CD4-positive, alpha-beta memory T cell (primary cell): Measurements from ENCODE around the gene BUB1B. TPM values are rescaled to one million over a fixed set of nuclear protein-coding genes. Genes with fewer than 3 reads are reported as not detected.

Experiments
- CTCF ChIA-PET: fragments of 350-600 bp; sonication (Branson Sonifier 250); formaldehyde crosslinking; loops from one replicate; lab custom pipeline; 2021; ENCODE audit warnings: inconsistent platforms; ENCODE audit not compliant: partially characterized antibody; lab: Charles Lee
- POLR2A ChIA-PET: fragments of 350-600 bp; sonication (Branson Sonifier 250); formaldehyde crosslinking; loops from one replicate; lab custom pipeline; 2021; ENCODE audit not compliant: partially characterized antibody; lab: Charles Lee
- DNase-seq, 5 donors: peaks; one replicate each; pipeline versions ENCODE4 v3.0.0 to v3.0.0-alpha.2; 2020 to 2022; ENCODE audit warnings: mixed read lengths in 1 of 5
- H3K27ac ChIP-seq: one replicate; pipeline ENCODE4 v1.7.0; 2013; ENCODE audit warnings: low read depth, low read length
- H3K27me3 ChIP-seq: 2 replicates; pipeline ENCODE4 v1.7.0; 2013; ENCODE audit warnings: mild to moderate bottlenecking, low read length, moderate library complexity; ENCODE audit not compliant: insufficient read depth
- H3K36me3 ChIP-seq: 2 replicates; pipeline ENCODE4 v1.7.0; 2013; ENCODE audit warnings: mild to moderate bottlenecking, low read length, moderate library complexity; ENCODE audit not compliant: insufficient read depth
- H3K4me1 ChIP-seq: 2 replicates; pipeline ENCODE4 v1.7.0; 2013; ENCODE audit warnings: mild to moderate bottlenecking, low read length, moderate library complexity; ENCODE audit not compliant: insufficient read depth
- H3K4me3 ChIP-seq, 2 donors: one replicate each; pipeline ENCODE4 v1.7.0; 2013; ENCODE audit warnings: low read length in 2 of 2, mild to moderate bottlenecking in 1 of 2
- H3K9me3 ChIP-seq, 2 donors: one replicate each; pipeline ENCODE4 v1.7.0; 2013; ENCODE audit warnings: low read length in 2 of 2, control low read depth in 1 of 2; ENCODE audit not compliant: control insufficient read depth in 1 of 2
- H3K27ac Mint-ChIP-seq, 7 donors: one replicate each; pipeline ENCODE4 v1.8.0; 2020 to 2021; ENCODE audit warnings: mixed read lengths in 7 of 7, mild to moderate bottlenecking in 6 of 7, inconsistent platforms in 3 of 7, moderate library complexity in 3 of 7
- H3K27me3 Mint-ChIP-seq, 2 donors: one replicate each; pipeline ENCODE4 v1.8.0; 2020 to 2021; ENCODE audit warnings: mixed read lengths in 2 of 2
- H3K36me3 Mint-ChIP-seq, 2 donors: one replicate each; pipeline ENCODE4 v1.8.0; 2020 to 2021; ENCODE audit warnings: mixed read lengths in 2 of 2, inconsistent platforms in 1 of 2, mild to moderate bottlenecking in 1 of 2
- H3K4me1 Mint-ChIP-seq, 4 donors: one replicate each; pipeline ENCODE4 v1.8.0; 2020 to 2021; ENCODE audit warnings: mixed read lengths in 4 of 4, mild to moderate bottlenecking in 1 of 4
- H3K4me3 Mint-ChIP-seq, 8 donors: one replicate each; pipeline ENCODE4 v1.8.0; 2020 to 2021; ENCODE audit warnings: mixed read lengths in 8 of 8, mild to moderate bottlenecking in 7 of 8, moderate library complexity in 6 of 8, inconsistent platforms in 3 of 8
- H3K9me3 Mint-ChIP-seq, 8 donors: one replicate each; pipeline ENCODE4 v1.8.0; 2020 to 2021; ENCODE audit warnings: mixed read lengths in 8 of 8, mild to moderate bottlenecking in 5 of 8, inconsistent platforms in 3 of 8, moderate library complexity in 1 of 8
- intact Hi-C: fragments of 100-400 bp; cut with micrococcal nuclease; formaldehyde crosslinking; loops from one replicate; pipeline ENCODE4 v1.15.1; 2023
- polyA plus RNA-seq, 2 donors: library from polyadenylated mRNA; unstranded; fragments of 300-500 nt; fragmentation: Illumina TruSeq; gene quantifications; one replicate each; pipeline ENCODE4 v1.2.3, GENCODE V29; 2021
- total RNA-seq, 2 experiments: library from RNA; stranded (reverse); gene quantifications; one replicate each; pipeline ENCODE4 v1.2.3, GENCODE V29; 2021

Gene BUB1B
- total and polyA plus RNA-seq, 4 experiments from 2014 or later: 0.40 to 0.89 (median 0.55) TPM; not detected in 1

- Mint-ChIP-seq H3K4me3 (peak overlapping the region; percentile 13 to 75 (median 62)), H3K36me3 (no peaks in the 10 kb centered on the region), H3K27ac (no peak overlapping the region), H3K27me3 (peaks cover 16% of the 10 kb centered on the region in 2 donors), H3K9me3 (peaks cover 0 to 1% (median 0%) of the 10 kb centered on the region in 8 donors), H3K4me1 (peaks cover 2 to 17% (median 7%) of the 10 kb centered on the region in 4 donors)
- no peak for DNase-seq
- Histone ChIP-seq H3K4me3 (no peak overlapping the region), H3K9me3 (no peaks in the 10 kb centered on the region), H3K4me1 (peaks cover 5% of the 10 kb centered on the region), H3K27ac (no peak overlapping the region), H3K27me3 (peaks cover 7% of the 10 kb centered on the region), H3K36me3 (no peaks in the 10 kb centered on the region)
- intact Hi-C loops: no loop called here
- POLR2A ChIA-PET: no interaction called here
- CTCF ChIA-PET: interaction anchor here (1.7 kb wide), 1 partner anchor 34 kb away, joined by 4 read pairs; no protein-coding TSS in a partner anchor
Measured at GRCh38 chr15:40250771-40251483, 90.1 kb downstream of the BUB1B start.

- Mint-ChIP-seq H3K9me3 (peaks cover 0 to 1% (median 0%) of the 10 kb centered on the region in 8 donors), H3K4me3 (peak overlapping the region; percentile 13 to 75 (median 62)), H3K27ac (peak overlapping the region in 1 of 7 donors; percentile 2), H3K27me3 (peaks cover 16% of the 10 kb centered on the region in 2 donors), H3K4me1 (peaks cover 2 to 17% (median 11%) of the 10 kb centered on the region in 4 donors), H3K36me3 (no peaks in the 10 kb centered on the region)
- ChIA-PET CTCF (interaction anchor here (1.7 kb wide), 1 partner anchor 34 kb away, joined by 4 read pairs; no protein-coding TSS in a partner anchor), POLR2A (no interaction called here)
- intact Hi-C loops: no loop called here
- H3K27ac ChIP-seq: no peak overlapping the region
- no peak for DNase-seq
- H3K4me3 ChIP-seq: no peak overlapping the region
- no peaks in the 10 kb centered on the region for H3K36me3 ChIP-seq
- H3K27me3 ChIP-seq: peaks cover 7% of the 10 kb centered on the region
- H3K4me1 ChIP-seq: peaks cover 5% of the 10 kb centered on the region
- H3K9me3 ChIP-seq: no peaks in the 10 kb centered on the region
Measured at GRCh38 chr15:40251486-40252140, 90.7 kb downstream of the BUB1B start.

DNA sequence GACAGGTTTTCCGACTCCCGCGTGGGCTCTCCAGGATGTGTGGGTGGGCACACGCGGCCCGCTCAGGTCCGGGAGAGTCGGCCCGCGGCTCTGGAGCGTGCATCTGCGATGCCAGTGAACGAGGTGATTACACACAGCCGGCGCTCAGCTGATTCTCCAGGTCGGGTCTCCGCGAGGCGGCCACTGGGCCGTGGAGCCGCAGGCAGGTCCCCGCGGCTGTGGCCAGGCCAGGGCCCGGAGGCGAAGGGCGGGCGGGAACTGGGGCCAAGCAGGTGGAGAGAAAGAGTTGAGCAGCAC is 91.2 kb downstream of the BUB1B start:
- ChIA-PET CTCF (no interaction called here), POLR2A (interaction anchor here (1.0 kb wide), 1 partner anchor 13 kb away, joined by 3 read pairs; the partner anchor contains the start of gene PAK6)
- Histone ChIP-seq H3K27me3 (peaks cover 7% of the 10 kb centered on the region), H3K9me3 (no peaks in the 10 kb centered on the region), H3K36me3 (no peaks in the 10 kb centered on the region), H3K27ac (no peak overlapping the region), H3K4me1 (peaks cover 5% of the 10 kb centered on the region), H3K4me3 (no peak overlapping the region)
- Mint-ChIP-seq H3K27me3 (peaks cover 16% of the 10 kb centered on the region in 2 donors), H3K27ac (no peak overlapping the region), H3K36me3 (no peaks in the 10 kb centered on the region), H3K4me3 (peak overlapping the region in 3 of 8 donors; percentile 10 to 63 (median 62)), H3K4me1 (peaks cover 2 to 18% (median 12%) of the 10 kb centered on the region in 4 donors), H3K9me3 (peaks cover 0 to 1% (median 0%) of the 10 kb centered on the region in 8 donors)
- intact Hi-C loops: no loop called here
- DNase-seq: no peak

- H3K36me3 Mint-ChIP-seq: no peaks in the 10 kb centered on the region
- ChIA-PET CTCF (no interaction called here), POLR2A (interaction anchor here (1.0 kb wide), 1 partner anchor 14 kb away, joined by 3 read pairs; the partner anchor contains the start of gene PAK6)
- Histone ChIP-seq H3K9me3 (no peaks in the 10 kb centered on the region), H3K4me1 (peaks cover 5% of the 10 kb centered on the region), H3K4me3 (peak overlapping the region; percentile 23 to 51), H3K27ac (no peak overlapping the region), H3K36me3 (no peaks in the 10 kb centered on the region), H3K27me3 (peaks cover 7% of the 10 kb centered on the region)
- H3K27ac Mint-ChIP-seq: peak overlapping the region in 2 of 7 donors; percentile 21 to 70
- peaks cover 16% of the 10 kb centered on the region in 2 donors for H3K27me3 Mint-ChIP-seq
- peaks cover 2 to 18% (median 12%) of the 10 kb centered on the region in 4 donors for H3K4me1 Mint-ChIP-seq
- peak overlapping the region; percentile 50 to 84 (median 76) for H3K4me3 Mint-ChIP-seq
- intact Hi-C loops: no loop called here
- DNase-seq: peak in 3 of 5 donors; percentile 7 to 15 (median 12)
- H3K9me3 Mint-ChIP-seq: peaks cover 0 to 1% (median 0%) of the 10 kb centered on the region in 8 donors
Measured at GRCh38 chr15:40252438-40253166, 91.7 kb downstream of the BUB1B start.

GRCh38 chr15:40253167-40253790 is 92.4 kb downstream of the BUB1B start:
- peak overlapping the region in 2 of 7 donors; percentile 21 to 70 for H3K27ac Mint-ChIP-seq
- H3K36me3 Mint-ChIP-seq: no peaks in the 10 kb centered on the region
- H3K9me3 Mint-ChIP-seq: peaks cover 0 to 1% (median 0%) of the 10 kb centered on the region in 8 donors
- CTCF ChIA-PET: interaction anchor here (0.9 to 2.9 kb wide), 2 partner anchors 12 to 21 kb away, joined by 3 to 14 read pairs; no protein-coding TSS in a partner anchor
- Histone ChIP-seq H3K4me3 (peak overlapping the region; percentile 23 to 51), H3K9me3 (no peaks in the 10 kb centered on the region), H3K27ac (no peak overlapping the region), H3K27me3 (peaks cover 7% of the 10 kb centered on the region), H3K36me3 (no peaks in the 10 kb centered on the region), H3K4me1 (peaks cover 5% of the 10 kb centered on the region)
- peaks cover 2 to 18% (median 12%) of the 10 kb centered on the region in 4 donors for H3K4me1 Mint-ChIP-seq
- no peak for DNase-seq
- intact Hi-C loops: no loop called here
- peak overlapping the region; percentile 50 to 84 (median 76) for H3K4me3 Mint-ChIP-seq
- POLR2A ChIA-PET: interaction anchor here (1.0 kb wide), 1 partner anchor 14 kb away, joined by 3 read pairs; the partner anchor contains the start of gene PAK6
- H3K27me3 Mint-ChIP-seq: peaks cover 16% of the 10 kb centered on the region in 2 donors

- peak overlapping the region in 2 of 8 donors; percentile 2 to 13 for H3K4me3 Mint-ChIP-seq
- H3K4me1 Mint-ChIP-seq: peaks cover 2 to 18% (median 12%) of the 10 kb centered on the region in 4 donors
- no peak for DNase-seq
- ChIA-PET CTCF (interaction anchor here (0.5 to 2.9 kb wide), 4 partner anchors 9 to 190 kb away, joined by 3 to 14 read pairs (median 3); no protein-coding TSS in a partner anchor), POLR2A (no interaction called here)
- peaks cover 0 to 1% (median 0%) of the 10 kb centered on the region in 8 donors for H3K9me3 Mint-ChIP-seq
- peaks cover 7% of the 10 kb centered on the region for H3K27me3 ChIP-seq
- no peaks in the 10 kb centered on the region for H3K9me3 ChIP-seq
- no peak overlapping the region for H3K27ac ChIP-seq
- no peaks in the 10 kb centered on the region for H3K36me3 ChIP-seq
- no peak overlapping the region for H3K27ac Mint-ChIP-seq
- no peak overlapping the region for H3K4me3 ChIP-seq
- peaks cover 16 to 18% of the 10 kb centered on the region in 2 donors for H3K27me3 Mint-ChIP-seq
- no peaks in the 10 kb centered on the region for H3K36me3 Mint-ChIP-seq
- intact Hi-C loops: no loop called here
- peaks cover 5% of the 10 kb centered on the region for H3K4me1 ChIP-seq
Measured at GRCh38 chr15:40254452-40254851, 93.6 kb downstream of the BUB1B start.
